GM23338 (cell line): ENCODE data around the gene MIER2. TPM values are rescaled to one million over a fixed set of nuclear protein-coding genes. Genes with fewer than 3 reads are reported as not detected.

Experiments used
- ATAC-seq: fragments of 200-7000 bp; cut with Tn5 transposase; 3 replicates; pipeline ENCODE4 v1.9.1; 2020
- DNase-seq: peaks from one replicate; pipeline ENCODE4 v3.0.0-alpha.2; 2015; ENCODE audit warnings: low spot score
- H2AFZ ChIP-seq: fragments of 200-600 bp; sonication (generic); 2 replicates; pipeline ENCODE4 v1.8.0; 2016; ENCODE audit warnings: antibody characterized with exemption, mild to moderate bottlenecking, moderate library complexity
- H3F3A ChIP-seq: fragments of 200-600 bp; sonication (generic); replicated peaks from 2 replicates; pipeline ENCODE4 v1.8.0; 2017; ENCODE audit warnings: antibody characterized with exemption, mixed run types, low read depth
- H3K27ac ChIP-seq: fragments of 200-600 bp; sonication (generic); 2 replicates; pipeline ENCODE4 v1.6.1; 2016; ENCODE audit warnings: low read depth
- H3K27me3 ChIP-seq: fragments of 200-600 bp; sonication (generic); 2 replicates; pipeline ENCODE4 v1.8.0; 2016; ENCODE audit warnings: mild to moderate bottlenecking, mixed run types, moderate library complexity; ENCODE audit not compliant: insufficient read depth
- H3K36me3 ChIP-seq: fragments of 200-600 bp; sonication (generic); 2 replicates; pipeline ENCODE4 v1.8.0; 2016; ENCODE audit warnings: mild to moderate bottlenecking; ENCODE audit not compliant: insufficient read depth
- H3K4me1 ChIP-seq: fragments of 200-600 bp; sonication (generic); 2 replicates; pipeline ENCODE4 v1.8.0; 2016; ENCODE audit warnings: mild to moderate bottlenecking, moderate library complexity; ENCODE audit not compliant: insufficient read depth
- H3K4me2 ChIP-seq: fragments of 200-600 bp; sonication (generic); 2 replicates; pipeline ENCODE4 v1.7.1; 2017; ENCODE audit warnings: mixed run types
- H3K4me3 ChIP-seq: fragments of 200-600 bp; sonication (generic); 2 replicates; pipeline ENCODE4 v1.6.1; 2016; ENCODE audit warnings: mixed run types
- H3K79me2 ChIP-seq: fragments of 200-600 bp; sonication (generic); replicated peaks from 2 replicates; pipeline ENCODE4 v1.8.0; 2017; ENCODE audit warnings: mild to moderate bottlenecking; ENCODE audit not compliant: insufficient read depth
- H3K9me2 ChIP-seq: fragments of 200-600 bp; sonication (generic); 2 replicates; pipeline ENCODE4 v1.8.0; 2017; ENCODE audit not compliant: insufficient read depth
- H4K20me1 ChIP-seq: fragments of 200-600 bp; sonication (generic); replicated peaks from 2 replicates; pipeline ENCODE4 v1.8.0; 2017; ENCODE audit warnings: mild to moderate bottlenecking; ENCODE audit not compliant: insufficient read depth
- H3K27ac Mint-ChIP-seq: 2 replicates; pipeline ENCODE4 v1.8.0; 2020; ENCODE audit warnings: inconsistent platforms, mild to moderate bottlenecking, moderate library complexity, mixed read lengths
- H3K27me3 Mint-ChIP-seq: 3 replicates; pipeline ENCODE4 v1.8.0; 2022; ENCODE audit warnings: low read depth, mild to moderate bottlenecking, moderate library complexity, mixed read lengths, inconsistent platforms; ENCODE audit not compliant: insufficient read depth, poor library complexity
- H3K36me3 Mint-ChIP-seq: 3 replicates; pipeline ENCODE4 v1.8.0; 2021; ENCODE audit warnings: low read depth, mild to moderate bottlenecking, inconsistent platforms, moderate library complexity, mixed read lengths
- H3K4me1 Mint-ChIP-seq: 3 replicates; pipeline ENCODE4 v1.8.0; 2020; ENCODE audit warnings: mild to moderate bottlenecking, inconsistent platforms, mixed read lengths
- H3K4me3 Mint-ChIP-seq: 3 replicates; pipeline ENCODE4 v1.8.0; 2021; ENCODE audit warnings: moderate library complexity, mild to moderate bottlenecking, inconsistent platforms, mixed read lengths
- H3K9me3 Mint-ChIP-seq: 3 replicates; pipeline ENCODE4 v1.8.0; 2020; ENCODE audit warnings: moderate library complexity, mild to moderate bottlenecking, inconsistent platforms, mixed read lengths
- CREB1 ChIP-seq: fragments of 250-450 bp; sonication (Bioruptor Pico); IDR thresholded peaks from 2 replicates; pipeline ENCODE4 v1.5.0; 2020; ENCODE audit warnings: low read depth, mild to moderate bottlenecking, moderate library complexity
- EZH2phosphoT487 ChIP-seq: fragments of 200-600 bp; sonication (generic); IDR thresholded peaks from one replicate; pipeline ENCODE4 v1.8.1; 2018; ENCODE audit warnings: antibody characterized with exemption; ENCODE audit not compliant: unreplicated experiment
- JUNB ChIP-seq: IDR thresholded peaks from one replicate; pipeline ENCODE4 v1.6.1; 2016; ENCODE audit warnings: antibody characterized with exemption; ENCODE audit not compliant: unreplicated experiment
- NANOG ChIP-seq: IDR thresholded peaks from 2 replicates; pipeline ENCODE4 v1.6.1; 2016; ENCODE audit warnings: antibody characterized with exemption, borderline replicate concordance
- STAT1 ChIP-seq: IDR thresholded peaks from one replicate; pipeline ENCODE4 v1.6.1; 2016; ENCODE audit warnings: antibody characterized with exemption; ENCODE audit not compliant: unreplicated experiment
- ZNF114 ChIP-seq: fragments of 250-450 bp; sonication (Bioruptor Pico); IDR thresholded peaks from 2 replicates; pipeline ENCODE4 v1.5.0; 2020; ENCODE audit warnings: mild to moderate bottlenecking, moderate library complexity
- ZNF331 ChIP-seq: fragments of 250-450 bp; sonication (Bioruptor Pico); IDR thresholded peaks from 2 replicates; pipeline ENCODE4 v1.5.0; 2020; ENCODE audit warnings: low read depth, mild to moderate bottlenecking, moderate library complexity
- polyA plus RNA-seq: library from polyadenylated mRNA; unstranded; fragments of >200 nt; fragmentation: Nextera tagmentation; extraction: Ambion mirVana; gene quantifications from 2 replicates; pipeline ENCODE4 v1.2.1, GENCODE V29; 2016
- total RNA-seq: library from RNA; depleted of rRNA; stranded (reverse); fragments of >200 nt; shearing (Covaris generic); gene quantifications from 2 replicates; pipeline ENCODE4 v1.2.3, GENCODE V29; 2014
- TF ChIP-seq, protein P1 (sequence below): IDR thresholded peaks from one replicate; pipeline ENCODE4 v1.6.1; 2018; ENCODE audit warnings: antibody characterized with exemption; ENCODE audit not compliant: unreplicated experiment
- TF ChIP-seq, protein P2 (sequence below): fragments of 250-450 bp; sonication (Bioruptor Pico); IDR thresholded peaks from 2 replicates; pipeline ENCODE4 v1.5.0; 2020; ENCODE audit warnings: mild to moderate bottlenecking, moderate library complexity
- TF ChIP-seq, protein P3 (sequence below), 2 experiments: fragments of 200-600 bp in 1 of 2; sonication (generic) in 1 of 2; conservative IDR thresholded peaks; 2 replicates each; pipeline versions ENCODE4 v1.5.1 to v1.6.1; 2016 to 2017; ENCODE audit warnings: antibody characterized with exemption in 2 of 2, low read depth in 2 of 2, mild to moderate bottlenecking in 2 of 2, moderate library complexity in 1 of 2

The MIER2 gene
- total and polyA plus RNA-seq, 2 experiments from 2014 or later = 30.2 to 37.9 TPM

DNA sequence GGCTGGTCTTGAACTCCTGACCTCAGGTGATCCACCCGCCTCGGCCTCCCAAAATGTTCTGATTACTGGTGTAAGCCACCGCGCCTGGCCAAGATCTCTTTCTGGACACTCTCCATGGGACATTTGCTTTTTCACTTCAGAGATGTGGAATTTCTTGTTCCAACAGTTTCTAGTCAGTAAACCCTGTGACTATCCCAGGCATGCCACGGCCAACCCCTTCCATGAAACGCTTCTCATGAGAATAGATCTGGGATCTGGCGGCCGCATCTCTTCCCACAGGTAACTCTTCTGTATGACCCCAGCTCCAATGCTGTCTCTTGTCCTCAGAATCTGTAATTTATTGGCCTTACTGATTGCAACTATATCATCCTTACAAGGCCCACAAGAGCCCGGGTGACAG lies 69.6 kb downstream of the MIER2 start (continued):
- TF ChIP-seq, protein P1, sequence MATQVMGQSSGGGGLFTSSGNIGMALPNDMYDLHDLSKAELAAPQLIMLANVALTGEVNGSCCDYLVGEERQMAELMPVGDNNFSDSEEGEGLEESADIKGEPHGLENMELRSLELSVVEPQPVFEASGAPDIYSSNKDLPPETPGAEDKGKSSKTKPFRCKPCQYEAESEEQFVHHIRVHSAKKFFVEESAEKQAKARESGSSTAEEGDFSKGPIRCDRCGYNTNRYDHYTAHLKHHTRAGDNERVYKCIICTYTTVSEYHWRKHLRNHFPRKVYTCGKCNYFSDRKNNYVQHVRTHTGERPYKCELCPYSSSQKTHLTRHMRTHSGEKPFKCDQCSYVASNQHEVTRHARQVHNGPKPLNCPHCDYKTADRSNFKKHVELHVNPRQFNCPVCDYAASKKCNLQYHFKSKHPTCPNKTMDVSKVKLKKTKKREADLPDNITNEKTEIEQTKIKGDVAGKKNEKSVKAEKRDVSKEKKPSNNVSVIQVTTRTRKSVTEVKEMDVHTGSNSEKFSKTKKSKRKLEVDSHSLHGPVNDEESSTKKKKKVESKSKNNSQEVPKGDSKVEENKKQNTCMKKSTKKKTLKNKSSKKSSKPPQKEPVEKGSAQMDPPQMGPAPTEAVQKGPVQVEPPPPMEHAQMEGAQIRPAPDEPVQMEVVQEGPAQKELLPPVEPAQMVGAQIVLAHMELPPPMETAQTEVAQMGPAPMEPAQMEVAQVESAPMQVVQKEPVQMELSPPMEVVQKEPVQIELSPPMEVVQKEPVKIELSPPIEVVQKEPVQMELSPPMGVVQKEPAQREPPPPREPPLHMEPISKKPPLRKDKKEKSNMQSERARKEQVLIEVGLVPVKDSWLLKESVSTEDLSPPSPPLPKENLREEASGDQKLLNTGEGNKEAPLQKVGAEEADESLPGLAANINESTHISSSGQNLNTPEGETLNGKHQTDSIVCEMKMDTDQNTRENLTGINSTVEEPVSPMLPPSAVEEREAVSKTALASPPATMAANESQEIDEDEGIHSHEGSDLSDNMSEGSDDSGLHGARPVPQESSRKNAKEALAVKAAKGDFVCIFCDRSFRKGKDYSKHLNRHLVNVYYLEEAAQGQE = no peak
- TF ChIP-seq NANOG (no peak), ZNF114 (CRISPR knock-in tag) (no peak), CREB1 (CRISPR knock-in tag) (no peak), JUNB (no peak)
- TF ChIP-seq, protein P2, sequence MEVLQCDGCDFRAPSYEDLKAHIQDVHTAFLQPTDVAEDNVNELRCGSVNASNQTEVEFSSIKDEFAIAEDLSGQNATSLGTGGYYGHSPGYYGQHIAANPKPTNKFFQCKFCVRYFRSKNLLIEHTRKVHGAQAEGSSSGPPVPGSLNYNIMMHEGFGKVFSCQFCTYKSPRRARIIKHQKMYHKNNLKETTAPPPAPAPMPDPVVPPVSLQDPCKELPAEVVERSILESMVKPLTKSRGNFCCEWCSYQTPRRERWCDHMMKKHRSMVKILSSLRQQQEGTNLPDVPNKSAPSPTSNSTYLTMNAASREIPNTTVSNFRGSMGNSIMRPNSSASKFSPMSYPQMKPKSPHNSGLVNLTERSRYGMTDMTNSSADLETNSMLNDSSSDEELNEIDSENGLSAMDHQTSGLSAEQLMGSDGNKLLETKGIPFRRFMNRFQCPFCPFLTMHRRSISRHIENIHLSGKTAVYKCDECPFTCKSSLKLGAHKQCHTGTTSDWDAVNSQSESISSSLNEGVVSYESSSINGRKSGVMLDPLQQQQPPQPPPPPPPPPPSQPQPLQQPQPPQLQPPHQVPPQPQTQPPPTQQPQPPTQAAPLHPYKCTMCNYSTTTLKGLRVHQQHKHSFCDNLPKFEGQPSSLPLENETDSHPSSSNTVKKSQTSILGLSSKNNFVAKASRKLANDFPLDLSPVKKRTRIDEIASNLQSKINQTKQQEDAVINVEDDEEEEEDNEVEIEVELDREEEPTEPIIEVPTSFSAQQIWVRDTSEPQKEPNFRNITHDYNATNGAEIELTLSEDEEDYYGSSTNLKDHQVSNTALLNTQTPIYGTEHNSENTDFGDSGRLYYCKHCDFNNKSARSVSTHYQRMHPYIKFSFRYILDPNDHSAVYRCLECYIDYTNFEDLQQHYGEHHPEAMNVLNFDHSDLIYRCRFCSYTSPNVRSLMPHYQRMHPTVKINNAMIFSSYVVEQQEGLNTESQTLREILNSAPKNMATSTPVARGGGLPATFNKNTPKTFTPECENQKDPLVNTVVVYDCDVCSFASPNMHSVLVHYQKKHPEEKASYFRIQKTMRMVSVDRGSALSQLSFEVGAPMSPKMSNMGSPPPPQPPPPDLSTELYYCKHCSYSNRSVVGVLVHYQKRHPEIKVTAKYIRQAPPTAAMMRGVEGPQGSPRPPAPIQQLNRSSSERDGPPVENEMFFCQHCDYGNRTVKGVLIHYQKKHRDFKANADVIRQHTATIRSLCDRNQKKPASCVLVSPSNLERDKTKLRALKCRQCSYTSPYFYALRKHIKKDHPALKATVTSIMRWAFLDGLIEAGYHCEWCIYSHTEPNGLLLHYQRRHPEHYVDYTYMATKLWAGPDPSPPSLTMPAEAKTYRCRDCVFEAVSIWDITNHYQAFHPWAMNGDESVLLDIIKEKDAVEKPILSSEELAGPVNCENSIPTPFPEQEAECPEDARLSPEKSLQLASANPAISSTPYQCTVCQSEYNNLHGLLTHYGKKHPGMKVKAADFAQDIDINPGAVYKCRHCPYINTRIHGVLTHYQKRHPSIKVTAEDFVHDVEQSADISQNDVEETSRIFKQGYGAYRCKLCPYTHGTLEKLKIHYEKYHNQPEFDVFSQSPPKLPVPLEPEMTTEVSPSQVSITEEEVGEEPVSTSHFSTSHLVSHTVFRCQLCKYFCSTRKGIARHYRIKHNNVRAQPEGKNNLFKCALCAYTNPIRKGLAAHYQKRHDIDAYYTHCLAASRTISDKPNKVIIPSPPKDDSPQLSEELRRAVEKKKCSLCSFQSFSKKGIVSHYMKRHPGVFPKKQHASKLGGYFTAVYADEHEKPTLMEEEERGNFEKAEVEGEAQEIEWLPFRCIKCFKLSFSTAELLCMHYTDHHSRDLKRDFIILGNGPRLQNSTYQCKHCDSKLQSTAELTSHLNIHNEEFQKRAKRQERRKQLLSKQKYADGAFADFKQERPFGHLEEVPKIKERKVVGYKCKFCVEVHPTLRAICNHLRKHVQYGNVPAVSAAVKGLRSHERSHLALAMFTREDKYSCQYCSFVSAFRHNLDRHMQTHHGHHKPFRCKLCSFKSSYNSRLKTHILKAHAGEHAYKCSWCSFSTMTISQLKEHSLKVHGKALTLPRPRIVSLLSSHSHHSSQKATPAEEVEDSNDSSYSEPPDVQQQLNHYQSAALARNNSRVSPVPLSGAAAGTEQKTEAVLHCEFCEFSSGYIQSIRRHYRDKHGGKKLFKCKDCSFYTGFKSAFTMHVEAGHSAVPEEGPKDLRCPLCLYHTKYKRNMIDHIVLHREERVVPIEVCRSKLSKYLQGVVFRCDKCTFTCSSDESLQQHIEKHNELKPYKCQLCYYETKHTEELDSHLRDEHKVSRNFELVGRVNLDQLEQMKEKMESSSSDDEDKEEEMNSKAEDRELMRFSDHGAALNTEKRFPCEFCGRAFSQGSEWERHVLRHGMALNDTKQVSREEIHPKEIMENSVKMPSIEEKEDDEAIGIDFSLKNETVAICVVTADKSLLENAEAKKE = no peak

- Histone ChIP-seq H4K20me1 (no peaks in the 10 kb centered on the region), H3K36me3 (no peaks in the 10 kb centered on the region), H3K27me3 (peaks cover 6% of the 10 kb centered on the region), H3K4me1 (peaks cover 6% of the 10 kb centered on the region), H3F3A (no peaks in the 10 kb centered on the region), H3K4me3 (no peak overlapping the region), H3K27ac (no peak overlapping the region), H3K9me2 (no peaks in the 10 kb centered on the region), H2AFZ (no peak overlapping the region), H3K4me2 (no peak overlapping the region), H3K79me2 (no peaks in the 10 kb centered on the region)
- Mint-ChIP-seq H3K9me3 (no peaks in the 10 kb centered on the region; the same call in 2 of the 3 replicates), H3K4me3 (no peak overlapping the region), H3K27me3 (peaks cover 4% of the 10 kb centered on the region), H3K36me3 (no peaks in the 10 kb centered on the region; the same call in 1 of the 3 replicates), H3K4me1 (peaks cover 11% of the 10 kb centered on the region), H3K27ac (no peak overlapping the region)
- ATAC-seq (no peak), DNase-seq (no peak)
- TF ChIP-seq STAT1 = no peak
- TF ChIP-seq EZH2phosphoT487 = no peak
- no peak for TF ChIP-seq ZNF331 (CRISPR knock-in tag)
- TF ChIP-seq JUNB = no peak
- TF ChIP-seq, protein P1 = no peak
- TF ChIP-seq, protein P3, sequence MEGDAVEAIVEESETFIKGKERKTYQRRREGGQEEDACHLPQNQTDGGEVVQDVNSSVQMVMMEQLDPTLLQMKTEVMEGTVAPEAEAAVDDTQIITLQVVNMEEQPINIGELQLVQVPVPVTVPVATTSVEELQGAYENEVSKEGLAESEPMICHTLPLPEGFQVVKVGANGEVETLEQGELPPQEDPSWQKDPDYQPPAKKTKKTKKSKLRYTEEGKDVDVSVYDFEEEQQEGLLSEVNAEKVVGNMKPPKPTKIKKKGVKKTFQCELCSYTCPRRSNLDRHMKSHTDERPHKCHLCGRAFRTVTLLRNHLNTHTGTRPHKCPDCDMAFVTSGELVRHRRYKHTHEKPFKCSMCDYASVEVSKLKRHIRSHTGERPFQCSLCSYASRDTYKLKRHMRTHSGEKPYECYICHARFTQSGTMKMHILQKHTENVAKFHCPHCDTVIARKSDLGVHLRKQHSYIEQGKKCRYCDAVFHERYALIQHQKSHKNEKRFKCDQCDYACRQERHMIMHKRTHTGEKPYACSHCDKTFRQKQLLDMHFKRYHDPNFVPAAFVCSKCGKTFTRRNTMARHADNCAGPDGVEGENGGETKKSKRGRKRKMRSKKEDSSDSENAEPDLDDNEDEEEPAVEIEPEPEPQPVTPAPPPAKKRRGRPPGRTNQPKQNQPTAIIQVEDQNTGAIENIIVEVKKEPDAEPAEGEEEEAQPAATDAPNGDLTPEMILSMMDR (conservative IDR thresholded peaks at IDR 0.05; ENCODE audit: low read depth in 2 of 2) = no peak
- no peak for TF ChIP-seq ZNF114 (CRISPR knock-in tag)
Measured at GRCh38 chr19:273393-273792, 71.2 kb downstream of the MIER2 start.
